ES-I3 (cell line): Measurements from ENCODE around the gene ZNF74.
A peak's percentile ranks its signal among the peaks of the same experiment; 100 is the strongest.
"Not testable (repeated sequence)": the region's sequence is repeated elsewhere in the genome, so short reads cannot be mapped to it uniquely, and the experiment has no call there.

ENCODE experiments used
- H3K36me3 ChIP-seq: 2 replicates; pipeline ENCODE4 v1.6.1; 2013; ENCODE audit warnings: mild to moderate bottlenecking, low read length, control low read depth, moderate library complexity; ENCODE audit not compliant: insufficient read depth
- H3K4me1 ChIP-seq: 2 replicates; pipeline ENCODE4 v1.6.1; 2013; ENCODE audit warnings: mild to moderate bottlenecking, control low read depth, low read length; ENCODE audit not compliant: insufficient read depth
- H3K9ac ChIP-seq: 2 replicates; pipeline ENCODE4 v1.6.1; 2013; ENCODE audit warnings: low read depth, mild to moderate bottlenecking, low read length, moderate library complexity
- H3K9me3 ChIP-seq: 2 replicates; pipeline ENCODE4 v1.6.1; 2013; ENCODE audit warnings: mild to moderate bottlenecking, low read length, moderate library complexity; ENCODE audit not compliant: control insufficient read depth, insufficient read depth

ZNF74 gene

DNA sequence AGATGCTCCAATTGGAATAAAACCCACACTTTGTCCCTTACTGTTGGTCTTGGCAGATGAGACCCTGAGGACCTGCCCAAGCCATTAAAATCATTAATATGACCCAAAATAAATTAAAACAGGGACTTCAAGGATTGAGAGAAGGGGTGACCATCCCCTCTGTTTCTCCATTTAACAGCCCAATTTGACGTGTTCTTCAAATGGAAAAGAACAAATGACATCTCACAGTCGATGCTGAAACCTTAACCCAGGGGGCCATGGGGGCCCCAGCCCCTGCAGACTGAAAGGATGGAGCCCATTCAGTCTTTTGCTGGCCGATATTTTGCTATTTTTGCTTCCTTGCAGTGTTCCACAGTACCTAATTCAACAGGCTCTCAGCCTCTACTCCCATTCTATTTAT lies 20.5 kb downstream of the ZNF74 start:
- Histone ChIP-seq H3K4me1 (no peaks in the 10 kb centered on the region; the same call in 1 of the 2 replicates), H3K36me3 (no peaks in the 10 kb centered on the region), H3K9me3 (no peaks in the 10 kb centered on the region), H3K9ac (no peak overlapping the region)

DNA sequence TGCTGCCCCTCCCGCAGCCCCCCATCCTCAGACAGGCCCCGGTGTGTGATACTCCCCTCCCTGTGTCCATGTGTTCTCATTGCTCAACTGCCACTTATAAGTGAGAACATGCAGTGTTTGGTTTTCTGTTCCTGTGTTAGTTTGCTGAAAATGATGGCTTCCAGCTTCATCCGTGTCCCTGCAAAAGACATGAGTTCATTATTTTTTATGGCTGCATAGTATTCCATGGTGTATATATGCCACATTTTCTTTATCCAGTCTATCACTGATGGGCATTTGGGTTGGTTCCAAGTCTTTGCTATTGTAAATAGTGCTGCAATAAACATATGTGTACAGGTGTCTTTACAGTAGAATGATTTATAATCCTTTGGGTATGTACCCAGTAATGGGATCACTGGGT lies 21.3 kb downstream of the ZNF74 start:
- not testable (repeated sequence) for H3K36me3 ChIP-seq, H3K9me3 ChIP-seq, H3K4me1 ChIP-seq, H3K9ac ChIP-seq

DNA sequence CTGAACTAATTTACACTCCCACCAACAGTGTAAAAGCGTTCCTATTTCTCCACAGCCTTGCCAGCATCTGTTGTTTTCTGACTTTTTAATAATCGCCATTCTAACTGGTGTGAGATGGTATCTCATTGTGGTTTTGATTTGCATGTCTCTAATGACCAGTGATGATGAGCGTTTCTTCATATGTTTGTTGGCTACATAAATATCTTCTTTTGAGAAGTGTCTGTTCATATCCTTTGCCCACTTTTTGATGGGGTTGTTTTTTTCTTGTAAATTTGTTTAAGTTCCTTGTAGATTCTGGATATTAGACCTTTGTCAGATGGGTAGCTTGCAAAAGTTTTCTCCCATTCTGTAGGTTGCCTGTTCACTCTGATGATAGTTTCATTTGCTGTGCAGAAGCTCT lies 21.7 kb downstream of the ZNF74 start:
- not testable (repeated sequence) for H3K4me1 ChIP-seq, H3K9ac ChIP-seq, H3K9me3 ChIP-seq, H3K36me3 ChIP-seq

DNA sequence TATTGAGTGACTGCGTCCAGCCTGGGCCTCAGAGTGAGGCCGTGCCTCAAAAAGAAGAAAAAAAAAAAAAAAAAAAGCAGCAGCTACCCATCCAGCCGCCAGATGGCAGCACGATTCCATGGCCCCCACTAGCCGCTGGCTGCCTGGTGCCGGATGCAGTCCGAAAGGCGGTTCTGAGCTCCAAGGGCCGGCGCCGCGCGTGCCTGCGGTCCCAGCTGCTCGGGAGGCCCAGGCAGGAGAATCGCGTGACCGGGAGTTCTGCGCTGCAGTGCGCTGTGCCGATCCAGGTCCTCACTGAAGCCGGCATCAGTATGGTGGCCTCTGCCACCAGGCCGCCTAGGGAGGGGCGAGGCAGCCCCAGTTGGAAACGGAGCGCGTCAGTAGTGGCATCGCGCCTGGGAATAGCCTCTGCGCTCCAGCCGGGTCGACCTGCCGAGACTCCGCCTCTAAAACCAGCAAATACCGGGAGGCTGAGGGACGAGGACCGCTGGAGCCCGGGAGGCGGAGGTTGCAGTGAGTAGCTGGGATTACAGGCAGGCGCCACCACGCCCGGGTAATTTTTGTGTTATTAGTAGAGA lies 24.3 kb downstream of the ZNF74 start:
- H3K9ac ChIP-seq = peak overlapping the region; percentile 59; the same call in 1 of the 2 replicates
- no peaks in the 10 kb centered on the region for H3K36me3 ChIP-seq

DNA sequence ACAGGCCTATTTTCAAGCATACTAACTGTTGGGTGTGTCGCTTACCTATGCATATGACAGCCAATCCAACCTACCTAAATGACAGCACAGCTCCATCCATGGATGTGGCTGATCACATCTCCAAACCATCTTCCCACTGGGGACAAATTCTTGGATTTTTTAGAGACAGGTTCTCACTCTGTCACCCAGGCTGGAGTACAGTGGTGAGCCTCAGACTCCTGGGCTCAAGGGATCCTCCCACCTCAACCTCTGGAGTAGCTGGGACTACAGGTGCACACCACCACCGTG lies 25.7 kb downstream of the ZNF74 start:
- no peak overlapping the region for H3K9ac ChIP-seq
- H3K4me1 ChIP-seq = peaks cover 12% of the 10 kb centered on the region; the same call in 1 of the 2 replicates
- no peaks in the 10 kb centered on the region for H3K36me3 ChIP-seq
- H3K9me3 ChIP-seq = no peaks in the 10 kb centered on the region

More for the DNA sequence above, 24.3 kb downstream of the ZNF74 start:
- no peaks in the 10 kb centered on the region for H3K9me3 ChIP-seq
- H3K4me1 ChIP-seq = peaks cover 1% of the 10 kb centered on the region; the same call in 1 of the 2 replicates

DNA sequence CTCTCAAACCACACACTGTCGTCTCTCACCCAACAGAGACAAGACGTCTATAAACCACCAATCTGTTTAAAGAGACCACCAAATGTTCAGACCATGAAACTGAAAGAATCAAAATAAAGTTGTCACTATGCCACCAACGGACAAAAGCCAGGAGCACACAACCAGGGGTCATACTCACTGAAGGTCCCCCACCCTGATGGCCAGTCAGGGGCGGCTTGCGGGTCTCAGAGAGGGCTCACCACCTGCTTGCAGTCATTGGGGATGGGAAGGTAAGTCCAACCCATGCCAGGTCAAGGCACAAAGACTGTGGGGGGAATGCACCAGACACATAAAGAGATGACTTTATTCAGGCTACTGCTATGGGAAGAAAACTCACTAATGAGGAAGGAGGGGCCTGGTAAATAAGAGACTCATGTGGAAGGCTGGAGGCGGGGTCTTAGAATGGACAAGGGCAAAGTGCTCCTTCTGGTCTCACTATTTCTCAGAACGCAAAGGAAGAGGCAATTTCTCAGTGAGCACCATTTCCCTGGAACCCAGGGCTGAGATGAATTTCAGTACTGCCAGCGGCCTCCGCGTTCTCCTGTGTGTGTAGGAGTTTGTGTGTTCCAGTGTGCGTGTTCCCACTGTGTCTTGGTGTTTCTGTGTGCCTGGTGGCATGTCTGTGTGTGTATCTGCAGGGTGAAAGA lies 26.3 kb downstream of the ZNF74 start:
- no peak overlapping the region for H3K9ac ChIP-seq
- H3K4me1 ChIP-seq = peaks cover 12% of the 10 kb centered on the region; the same call in 1 of the 2 replicates

DNA sequence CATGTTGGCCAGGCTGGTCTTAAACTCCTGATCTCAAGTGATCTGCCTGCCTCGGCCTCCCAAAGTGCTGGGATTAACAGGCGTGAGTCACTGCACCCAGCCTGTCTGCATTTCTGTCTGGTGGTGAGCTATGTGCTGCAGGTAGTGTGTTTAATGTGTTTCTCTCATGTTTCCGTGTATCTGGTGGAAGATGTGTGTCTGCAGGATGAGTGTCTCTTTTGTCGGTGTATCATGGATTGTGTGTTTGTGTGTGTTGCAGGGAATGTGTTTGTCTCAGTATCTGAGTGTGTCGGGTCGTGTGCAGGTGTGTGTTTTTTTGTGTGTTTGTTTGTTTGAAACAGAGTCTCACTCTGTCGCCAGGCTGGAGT lies 27.5 kb downstream of the ZNF74 start:
- no peaks in the 10 kb centered on the region for H3K36me3 ChIP-seq
- H3K9ac ChIP-seq = no peak overlapping the region
- H3K9me3 ChIP-seq = no peaks in the 10 kb centered on the region
- peaks cover 12% of the 10 kb centered on the region; the same call in 1 of the 2 replicates for H3K4me1 ChIP-seq

More for the DNA sequence above, 26.3 kb downstream of the ZNF74 start:
- Histone ChIP-seq H3K36me3 (no peaks in the 10 kb centered on the region), H3K9me3 (no peaks in the 10 kb centered on the region)

DNA sequence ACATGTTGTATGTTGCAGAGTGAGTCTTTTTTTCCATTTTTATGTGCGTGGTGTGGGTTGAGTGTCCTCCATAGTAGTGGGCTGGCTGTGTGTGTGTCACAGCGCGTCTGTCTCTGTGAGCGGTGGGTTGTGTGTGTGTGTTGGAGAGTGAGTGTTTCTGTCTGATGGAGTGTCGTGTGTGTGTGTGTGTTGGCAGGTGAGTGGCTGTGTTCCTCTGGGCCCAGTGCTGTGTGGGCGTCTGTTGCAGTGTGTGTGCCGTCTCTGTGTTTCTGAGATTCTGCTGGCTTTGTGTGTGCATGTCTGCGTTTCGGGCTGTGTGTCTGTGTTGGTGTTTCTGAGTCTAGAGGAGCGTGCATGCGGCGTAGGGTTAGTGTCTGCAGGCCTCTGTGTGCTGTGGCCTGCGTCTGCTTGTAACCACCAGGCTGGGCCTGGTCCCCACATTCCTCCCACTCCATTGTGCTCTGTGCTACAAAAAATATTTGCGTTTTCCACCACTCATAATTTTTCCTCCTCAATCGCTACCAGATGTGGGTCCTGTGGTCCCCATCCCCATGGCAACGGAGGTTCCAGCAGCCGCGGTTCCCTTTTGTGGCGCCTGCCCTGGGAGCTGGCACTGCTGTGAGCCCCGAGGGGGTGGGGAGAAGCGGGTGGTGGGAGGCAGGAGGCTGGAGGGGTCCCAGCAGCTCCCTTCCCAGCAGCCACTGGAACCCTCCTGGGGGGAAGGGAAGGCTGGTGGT lies 28.5 kb downstream of the ZNF74 start:
- no peak overlapping the region for H3K9ac ChIP-seq
- no peaks in the 10 kb centered on the region for H3K36me3 ChIP-seq
- H3K9me3 ChIP-seq = no peaks in the 10 kb centered on the region
- peaks cover 12% of the 10 kb centered on the region; the same call in 1 of the 2 replicates for H3K4me1 ChIP-seq

DNA sequence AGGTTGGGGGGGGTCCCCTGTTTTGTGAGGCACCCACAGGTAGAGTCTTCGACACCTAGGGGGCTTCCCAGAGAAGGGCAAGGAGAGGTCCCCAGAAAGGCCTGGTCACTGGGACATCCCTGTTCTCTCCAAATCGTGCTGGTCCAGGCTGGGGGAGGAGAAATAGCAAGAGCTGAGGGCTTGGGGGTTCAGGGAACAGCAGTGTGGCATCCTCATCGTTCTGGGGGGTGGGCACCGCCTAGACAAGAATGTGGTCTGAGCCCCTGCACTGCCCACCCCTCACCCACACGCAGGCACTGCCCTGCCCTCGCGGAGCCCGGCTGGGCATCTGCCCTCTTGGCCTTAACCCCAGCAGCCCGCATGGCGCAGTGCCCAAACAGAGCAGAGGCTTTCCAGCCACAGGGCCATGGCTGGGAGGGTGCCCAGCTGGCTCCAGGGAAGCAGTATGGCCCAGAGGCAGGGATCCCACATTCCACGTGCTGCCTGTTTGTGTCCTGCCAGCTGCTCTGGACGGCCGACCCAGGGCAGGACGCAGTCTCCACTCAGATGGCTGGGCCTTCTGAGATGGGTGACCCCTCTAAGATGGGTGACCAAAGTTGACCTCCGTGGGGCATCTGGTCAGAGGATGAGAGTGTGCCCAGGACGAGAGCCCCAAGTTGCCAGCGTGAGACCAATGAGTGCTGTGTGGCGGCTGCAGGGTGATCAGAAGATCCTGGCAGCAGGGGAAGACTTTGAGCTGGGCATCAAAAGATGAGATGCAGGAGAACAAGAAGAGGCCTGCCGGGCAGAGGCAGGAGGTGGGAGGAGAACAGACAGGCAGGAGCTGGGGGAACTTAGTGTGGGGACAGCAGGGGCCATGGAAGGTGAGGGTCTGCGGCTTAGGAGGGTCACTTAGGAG lies 29.3 kb downstream of the ZNF74 start:
- H3K4me1 ChIP-seq = peaks cover 12% of the 10 kb centered on the region; the same call in 1 of the 2 replicates
- no peaks in the 10 kb centered on the region for H3K9me3 ChIP-seq
- no peaks in the 10 kb centered on the region for H3K36me3 ChIP-seq
- no peak overlapping the region for H3K9ac ChIP-seq

DNA sequence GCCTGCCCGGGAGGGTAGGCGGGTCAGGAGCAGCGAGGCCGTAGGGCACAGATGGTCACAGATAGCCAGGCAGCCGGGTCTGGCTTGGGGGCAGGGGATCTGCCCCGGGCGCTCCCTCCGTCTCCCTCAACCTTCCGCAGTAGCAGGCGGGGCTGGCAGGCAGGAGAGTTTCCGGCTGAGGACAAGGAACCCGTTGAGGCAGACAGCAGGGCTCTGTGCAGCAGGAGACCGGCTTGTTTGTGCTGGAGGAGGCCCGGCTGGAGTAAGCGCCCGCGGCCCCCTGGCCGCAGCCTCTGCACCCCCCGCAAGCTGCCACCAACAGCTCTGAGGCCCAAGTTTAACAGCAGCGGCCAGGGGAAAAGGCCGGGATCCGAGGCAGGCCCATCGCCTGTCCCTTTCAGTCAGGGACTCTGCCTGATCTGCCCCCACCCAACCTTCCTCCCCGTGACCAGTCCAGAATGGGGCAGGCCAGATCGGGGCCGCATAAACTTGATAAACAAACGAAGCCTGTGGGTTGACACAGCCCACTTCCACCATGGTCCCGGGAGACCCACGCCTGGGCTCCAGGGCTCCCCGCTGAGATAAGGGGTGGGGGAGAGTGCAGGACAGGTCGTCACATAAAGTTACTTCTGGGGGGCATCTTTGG lies 30.1 kb downstream of the ZNF74 start:
- Histone ChIP-seq H3K36me3 (no peaks in the 10 kb centered on the region), H3K9ac (no peak overlapping the region), H3K9me3 (no peaks in the 10 kb centered on the region), H3K4me1 (peaks cover 12% of the 10 kb centered on the region; the same call in 1 of the 2 replicates)

DNA sequence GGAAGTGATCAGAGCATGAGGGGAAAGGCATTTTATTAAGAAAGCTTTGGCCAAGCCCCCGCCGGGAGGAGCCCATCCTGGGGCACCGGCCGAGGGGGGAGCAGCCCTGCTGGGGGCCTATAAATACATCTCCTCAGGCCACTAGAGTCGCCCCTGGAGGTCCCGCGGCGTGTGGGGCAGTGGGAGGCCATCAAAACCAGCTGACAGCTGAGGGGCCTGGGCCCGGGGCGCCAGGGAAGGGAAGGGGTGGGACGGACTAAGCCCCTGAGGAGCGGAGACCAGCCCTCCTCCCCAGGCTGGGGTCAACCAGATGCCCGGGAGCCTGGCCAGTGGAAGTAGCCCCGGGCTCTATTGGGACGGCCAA lies 30.6 kb downstream of the ZNF74 start:
- Histone ChIP-seq H3K9me3 (no peaks in the 10 kb centered on the region), H3K9ac (no peak overlapping the region), H3K36me3 (no peaks in the 10 kb centered on the region), H3K4me1 (peaks cover 12% of the 10 kb centered on the region; the same call in 1 of the 2 replicates)

DNA sequence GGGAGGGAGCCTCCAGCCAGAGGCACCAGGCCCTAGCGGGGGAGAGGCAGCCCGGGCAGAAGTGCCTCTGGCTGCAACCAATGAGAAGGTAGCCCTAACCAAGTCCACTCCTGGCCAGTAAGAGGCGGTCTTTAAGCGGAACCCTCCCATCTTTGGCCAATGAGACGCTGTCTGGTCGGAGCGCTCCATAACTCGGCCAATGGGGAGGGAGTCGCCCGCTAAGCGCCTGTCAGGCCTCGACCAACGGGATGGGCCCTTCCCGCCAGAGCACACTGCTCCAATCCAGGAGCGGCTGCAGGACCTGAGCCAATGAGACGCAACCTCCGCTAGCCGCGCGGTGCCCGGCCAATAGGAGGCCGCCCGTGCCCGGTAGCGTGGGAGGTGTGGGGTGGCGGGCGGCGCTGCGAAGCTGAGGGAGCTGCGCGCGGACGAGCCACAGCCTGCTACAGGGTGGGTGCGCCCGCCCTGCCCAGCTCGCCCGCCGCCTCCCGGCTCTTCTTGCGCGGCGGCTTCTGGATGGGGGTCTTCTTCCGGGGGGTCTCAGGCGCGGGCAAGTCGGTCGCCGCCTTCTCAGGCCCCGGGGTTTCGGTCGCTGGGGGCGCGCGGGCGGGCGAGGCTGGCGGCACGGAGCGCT lies 31.1 kb downstream of the ZNF74 start:
- H3K36me3 ChIP-seq = no peaks in the 10 kb centered on the region
- no peaks in the 10 kb centered on the region for H3K9me3 ChIP-seq
- H3K9ac ChIP-seq = no peak overlapping the region
- H3K4me1 ChIP-seq = peaks cover 12% of the 10 kb centered on the region; the same call in 1 of the 2 replicates

DNA sequence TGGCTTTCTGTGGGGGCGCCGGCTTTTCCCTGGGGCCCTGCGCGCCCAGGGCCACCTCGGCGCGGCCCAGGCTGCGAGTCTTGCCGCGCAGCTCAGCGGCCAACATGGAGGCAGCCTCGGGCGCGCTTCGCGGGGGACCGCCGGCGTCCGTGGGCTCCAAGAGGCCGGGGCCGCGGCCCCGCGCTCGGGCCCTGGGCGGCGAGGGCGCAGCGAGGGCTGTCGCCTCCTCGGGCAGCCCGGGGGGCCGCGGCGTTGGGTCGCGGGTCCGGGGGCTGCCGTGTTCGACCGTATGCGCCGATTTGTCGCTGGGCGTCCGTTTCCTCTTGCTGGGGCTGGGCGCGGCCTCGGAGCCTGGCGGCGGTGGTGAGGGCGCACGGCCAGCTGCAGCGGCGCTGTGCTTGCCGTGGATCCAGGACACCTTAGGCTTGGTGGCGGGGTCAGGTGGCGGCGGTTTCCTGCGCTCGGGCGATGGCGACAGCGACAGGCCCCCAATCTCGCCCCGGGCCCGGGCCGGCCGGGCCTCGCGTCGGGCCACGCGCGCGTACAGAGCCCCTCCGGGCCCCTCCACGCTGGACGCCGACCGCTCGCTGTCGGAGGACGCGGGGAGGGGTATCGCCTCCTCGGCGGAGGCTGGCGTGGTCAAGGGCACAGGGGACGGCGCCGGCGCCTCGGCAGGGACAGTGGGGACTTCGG lies 31.8 kb downstream of the ZNF74 start:
- no peaks in the 10 kb centered on the region for H3K9me3 ChIP-seq
- H3K9ac ChIP-seq = no peak overlapping the region
- H3K36me3 ChIP-seq = no peaks in the 10 kb centered on the region
- H3K4me1 ChIP-seq = peaks cover 12% of the 10 kb centered on the region; the same call in 1 of the 2 replicates
